SK-N-SH treated with all-trans-retinoic acid at 6 μM for 48 hours (cell line): ENCODE data around the gene ACTN4.

Experiments
- ATAC-seq: fragments of 200-7000 bp; cut with Tn5 transposase; 3 replicates; pipeline ENCODE4 v1.9.1; 2020; ENCODE audit warnings: mild to moderate bottlenecking, moderate library complexity
- BACH2 ChIP-seq: fragments of 250-450 bp; sonication (Bioruptor Pico); IDR thresholded peaks from 2 replicates; pipeline ENCODE4 v1.9.0; 2021; ENCODE audit warnings: mild to moderate bottlenecking, borderline replicate concordance
- CREB5 ChIP-seq: fragments of 250-450 bp; sonication (Bioruptor Pico); IDR thresholded peaks from 2 replicates; pipeline ENCODE4 v1.5.1; 2020; ENCODE audit warnings: low read depth, mild to moderate bottlenecking, moderate library complexity
- CSDC2 ChIP-seq: fragments of 250-450 bp; sonication (Bioruptor Pico); IDR thresholded peaks from 2 replicates; pipeline ENCODE4 v1.5.0; 2020; ENCODE audit warnings: mild to moderate bottlenecking, moderate library complexity
- CSRNP3 ChIP-seq: fragments of 250-450 bp; sonication (Bioruptor Pico); IDR thresholded peaks from 2 replicates; pipeline ENCODE4 v1.5.1; 2021; ENCODE audit warnings: mild to moderate bottlenecking, moderate library complexity
- ESRRG ChIP-seq: fragments of 250-450 bp; sonication (Bioruptor Pico); IDR thresholded peaks from 2 replicates; pipeline ENCODE4 v1.6.1; 2021; ENCODE audit warnings: mild to moderate bottlenecking
- ISL1 ChIP-seq: fragments of 250-450 bp; sonication (Bioruptor Pico); IDR thresholded peaks from 2 replicates; pipeline ENCODE4 v2.1.2; 2022; ENCODE audit warnings: mild to moderate bottlenecking, moderate library complexity
- OSR1 ChIP-seq: fragments of 250-450 bp; sonication (Bioruptor Pico); IDR thresholded peaks from 2 replicates; pipeline ENCODE4 v1.8.0; 2022; ENCODE audit warnings: moderate library complexity, mild to moderate bottlenecking, inconsistent platforms
- POU6F1 ChIP-seq: fragments of 250-450 bp; sonication (Bioruptor Pico); IDR thresholded peaks from 2 replicates; pipeline ENCODE4 v1.8.0; 2021; ENCODE audit warnings: low read depth, mild to moderate bottlenecking, moderate library complexity, borderline replicate concordance
- PPARA ChIP-seq: fragments of 250-450 bp; sonication (Bioruptor Pico); IDR thresholded peaks from 2 replicates; pipeline ENCODE4 v1.5.0; 2020; ENCODE audit warnings: mild to moderate bottlenecking, borderline replicate concordance
- RARB ChIP-seq: fragments of 250-450 bp; sonication (Bioruptor Pico); IDR thresholded peaks from 2 replicates; pipeline ENCODE4 v1.8.0; 2021; ENCODE audit warnings: mild to moderate bottlenecking, moderate library complexity
- TOX ChIP-seq: fragments of 250-450 bp; sonication (Bioruptor Pico); IDR thresholded peaks from 2 replicates; pipeline ENCODE4 v1.8.0; 2021; ENCODE audit warnings: mild to moderate bottlenecking, moderate library complexity, borderline replicate concordance
- TSHZ2 ChIP-seq: fragments of 250-450 bp; sonication (Bioruptor Pico); IDR thresholded peaks from 2 replicates; pipeline ENCODE4 v1.5.0; 2020; ENCODE audit warnings: mild to moderate bottlenecking, moderate library complexity
- ZC3H10 ChIP-seq: fragments of 250-450 bp; sonication (Bioruptor Pico); IDR thresholded peaks from 2 replicates; pipeline ENCODE4 v1.5.1; 2021; ENCODE audit warnings: mild to moderate bottlenecking, moderate library complexity
- ZFP3 ChIP-seq: fragments of 250-450 bp; sonication (Bioruptor Pico); IDR thresholded peaks from 2 replicates; pipeline ENCODE4 v1.5.0; 2020; ENCODE audit warnings: mild to moderate bottlenecking, moderate library complexity
- ZNF70 ChIP-seq: fragments of 450-650 bp; formaldehyde crosslinking; IDR thresholded peaks from 2 replicates; pipeline ENCODE4 v1.5.0; 2020; ENCODE audit warnings: mild to moderate bottlenecking, moderate library complexity
- ZNF8 ChIP-seq: fragments of 450-650 bp; formaldehyde crosslinking; IDR thresholded peaks from 2 replicates; pipeline ENCODE4 v1.5.0; 2020; ENCODE audit warnings: mild to moderate bottlenecking, moderate library complexity

ACTN4 gene

GRCh38 chr19:38660724-38661123 is 13.3 kb downstream of the ACTN4 start (continued):
- TF ChIP-seq TSHZ2 (no peak), ZNF8 (no peak)
- TF ChIP-seq, all 23 proteins: peak for 0

- ATAC-seq = no peak
- TF ChIP-seq OSR1 (no peak), CREB5 (CRISPR knock-in tag) (no peak), ESRRG (CRISPR knock-in tag) (no peak), ZNF70 (CRISPR knock-in tag) (no peak), TOX (CRISPR knock-in tag) (no peak), CSRNP3 (CRISPR knock-in tag) (no peak), ISL1 (no peak), POU6F1 (no peak), ZC3H10 (CRISPR knock-in tag) (no peak), BACH2 (CRISPR knock-in tag) (no peak), TSHZ2 (no peak), CSDC2 (CRISPR knock-in tag) (no peak), PPARA (CRISPR knock-in tag) (no peak), ZNF8 (no peak), ZFP3 (no peak), RARB (CRISPR knock-in tag) (no peak)
Measured at GRCh38 chr19:38661136-38661535, 13.7 kb downstream of the ACTN4 start.

GRCh38 chr19:38661996-38662395 is 14.5 kb downstream of the ACTN4 start:
- ATAC-seq = no peak
- TF ChIP-seq TSHZ2 = no peak
